SK-N-SH (cell line): ENCODE measurements around the gene RUSC2.
"Not testable (repeated sequence)": the region's sequence is repeated elsewhere in the genome, so short reads cannot be mapped to it uniquely, and the experiment has no call there.

Source experiments
- CTCF ChIP-seq: fragments of 200-600 bp; sonication (generic); IDR thresholded peaks from 2 replicates; pipeline ENCODE4 v1.6.1; 2017; ENCODE audit warnings: antibody characterized with exemption, mild to moderate bottlenecking, moderate library complexity
- MXI1 ChIP-seq: IDR thresholded peaks from 2 replicates; pipeline ENCODE4 v1.6.1; 2012; ENCODE audit warnings: mild to moderate bottlenecking, low read depth, low read length, improper control_type of control experiment
- POLR2AphosphoS5 ChIP-seq: IDR thresholded peaks from 2 replicates; pipeline ENCODE4 v1.6.1; 2012; ENCODE audit warnings: low read depth, low read length

GRCh38 chr9:35498245-35498644, 8.3 kb downstream of the RUSC2 start:
- not testable (repeated sequence) for TF ChIP-seq CTCF, MXI1, POLR2AphosphoS5
